ENCODE data around the gene TPRX2. TPM values are rescaled to one million over a fixed set of nuclear protein-coding genes. Genes with fewer than 3 reads are reported as not detected.
"Not testable (repeated sequence)": the region's sequence is repeated elsewhere in the genome, so short reads cannot be mapped to it uniquely, and the experiment has no call there.

The TPRX2 gene, protein sequence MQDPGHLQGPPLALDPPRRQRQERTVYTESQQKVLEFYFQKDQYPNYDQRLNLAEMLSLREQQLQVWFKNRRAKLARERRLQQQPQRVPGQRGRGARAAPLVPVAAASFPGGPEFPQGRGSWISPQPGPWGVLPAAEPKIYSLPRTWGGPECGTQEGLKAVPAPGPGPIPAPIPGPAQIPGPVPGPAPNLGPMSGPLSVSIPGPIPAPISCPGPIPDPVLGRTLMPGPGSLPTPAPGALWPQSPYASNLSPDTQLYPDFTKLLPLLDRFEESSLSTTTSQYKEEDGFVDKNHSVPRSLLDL
- total RNA-seq (2016; rRNA removed; fragmentation: Illumina TruSeq; extraction: Trizol): not detected in 2 replicates
- not detected in 2 replicates for total RNA-seq (2016; cell fraction: cytosol; rRNA removed; fragmentation: Illumina TruSeq; extraction: Trizol; ENCODE audit: low read depth)
- not detected in 2 replicates for total RNA-seq (2016; cell fraction: insoluble cytoplasmic fraction; rRNA removed; fragmentation: Illumina TruSeq; extraction: Trizol)
- not detected in 2 replicates for total RNA-seq (2016; cell fraction: membrane; rRNA removed; fragmentation: Illumina TruSeq; extraction: Trizol)
- not detected in 2 replicates for total RNA-seq (2016; cell fraction: nucleus; rRNA removed; fragmentation: Illumina TruSeq; extraction: Trizol)
- polyA plus RNA-seq (2011; rRNA removed): not detected in 2 replicates
- not detected in 2 replicates for polyA plus RNA-seq (2011; cell fraction: cytosol; rRNA removed)
- not detected in 2 replicates for polyA plus RNA-seq (2011; cell fraction: nucleus; rRNA removed)
- not detected in 2 replicates for polyA plus RNA-seq (2012)
- not detected in 2 replicates for polyA plus RNA-seq (2016; cell fraction: cytosol; fragmentation: Illumina TruSeq; extraction: Trizol; ENCODE audit: low read depth)
- not detected in 2 replicates for polyA plus RNA-seq (2016; cell fraction: insoluble cytoplasmic fraction; fragmentation: Illumina TruSeq; extraction: Trizol; ENCODE audit: low read depth)
- not detected in 2 replicates for polyA plus RNA-seq (2016; cell fraction: membrane; fragmentation: Illumina TruSeq; extraction: Trizol; ENCODE audit: low read depth)
- polyA plus RNA-seq (2016; cell fraction: nucleus; fragmentation: Illumina TruSeq; extraction: Trizol; ENCODE audit: insufficient read depth, low read depth): not detected in 2 replicates
- not detected in 2 replicates for polyA minus RNA-seq (2011; rRNA and poly(A)+ RNA removed; ENCODE audit: low replicate concordance)
- polyA minus RNA-seq (2011; cell fraction: cytosol; rRNA and poly(A)+ RNA removed): not detected in 2 replicates
- polyA minus RNA-seq (2011; cell fraction: nucleus; rRNA and poly(A)+ RNA removed): not detected in 2 replicates
- not detected for Bru-seq, nascent RNA
- not detected for BruChase-seq, experiment 1, labeled RNA remaining after a 6-hour chase
- BruChase-seq, experiment 2, labeled RNA remaining after a 2-hour chase: not detected
- long read RNA-seq, experiment 1: 0 reads
- long read RNA-seq, experiment 2: 0 reads

DNA sequence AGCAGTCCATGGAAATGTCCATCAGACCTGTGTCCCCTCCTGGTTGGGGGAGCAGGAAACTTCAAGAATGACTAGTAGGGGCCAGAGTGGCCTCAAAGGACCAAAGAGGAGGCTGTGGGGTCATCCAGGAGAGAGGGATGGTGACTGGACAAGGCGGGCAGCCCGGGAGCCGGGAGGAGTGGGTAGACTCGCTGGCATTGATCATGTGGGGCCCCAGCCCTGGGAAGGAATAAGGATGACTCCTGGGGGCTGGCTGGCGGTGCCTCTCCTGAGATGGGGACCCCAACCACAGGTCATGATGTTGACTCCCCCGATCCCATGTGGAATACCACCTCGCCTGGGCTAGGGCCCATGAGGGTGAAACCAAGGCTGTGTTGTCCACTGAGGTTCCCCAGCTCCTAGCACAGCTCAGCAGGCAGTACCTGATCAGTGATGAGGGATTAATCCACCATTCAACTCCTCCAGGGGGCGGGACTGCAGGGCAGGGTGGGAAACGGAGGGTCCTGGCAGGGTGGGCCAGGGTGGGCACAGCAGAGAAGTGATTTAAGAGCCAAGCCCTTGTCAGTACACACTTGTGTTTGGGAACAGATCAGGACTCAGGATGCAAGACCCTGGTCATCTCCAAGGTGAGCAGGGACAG lies at the start of gene TPRX2:
Gene TPRX2, plus strand, starts transcription at position 590 of the 640 bp plus-strand sequence. Its CDS starts 12 bp downstream, at position 602.
- H3K4me2 ChIP-seq (ENCODE audit: low read depth, low read length); H3K4me3 ChIP-seq (replicated peaks in 1 of 3; ENCODE audit: insufficient read depth in 1 of 3, low read depth in 2 of 3, low read length in 3 of 3); H3K27ac ChIP-seq (ENCODE audit: extremely low read length, insufficient read depth, low read length); intact Hi-C loops (cut with micrococcal nuclease; ENCODE audit: unreplicated experiment); H4K20me1 ChIP-seq (ENCODE audit: insufficient read depth, low read length); H3K9me3 ChIP-seq (ENCODE audit: low read length); H3K27me3 ChIP-seq (ENCODE audit: control insufficient read depth in 1 of 2, insufficient read depth in 2 of 2, low read length in 2 of 2); H3K9ac ChIP-seq (ENCODE audit: insufficient read depth, low read depth, low read length); DNase-seq (ENCODE audit: low spot score); H3K79me2 ChIP-seq (ENCODE audit: insufficient read depth, low read length); BruUV-seq (replicated peaks); H3K36me3 ChIP-seq (replicated peaks in 1 of 2; ENCODE audit: control insufficient read depth in 1 of 2, insufficient read depth in 2 of 2, low read length in 2 of 2); FAIRE-seq; CTCF ChIA-PET (ENCODE audit: low intra/inter-chr PET ratio, low total read pairs); H2AFZ ChIP-seq (ENCODE audit: low read length); in situ Hi-C loops (cut with HindIII; ENCODE audit: extremely low pct_ligation_motif_present, low pct_unique_long_range_greater_than_20kb); POLR2A ChIA-PET: not testable (repeated sequence)
- peaks cover 15% of the 10 kb centered on the region for H3K4me1 ChIP-seq (ENCODE audit: insufficient read depth, low read length)
- ATAC-seq: peak; percentile 16
- 32% methylated on average over 3 of the region's 9 CpGs for WGBS (ENCODE audit: low lambda C conversion rate)
- peak; percentile 3; the same call in 1 of the 2 replicates for TF ChIP-seq NR2C2 (CRISPR knock-in tag; IDR thresholded peaks at IDR 0.05; ENCODE audit: borderline replicate concordance)
